H1 (cell line): ENCODE measurements around the gene GPS1. TPM values are rescaled to one million over a fixed set of nuclear protein-coding genes. Genes with fewer than 3 reads are reported as not detected.

Experiments used
- CTCF ChIA-PET: fragments of 300-600 bp; sonication (Branson Sonifier 250); formaldehyde crosslinking; loops from one replicate; lab custom pipeline; 2021; ENCODE audit not compliant: partially characterized antibody; lab: Charles Lee
- POLR2A ChIA-PET: fragments of 300-600 bp; sonication (Branson Sonifier 250); formaldehyde crosslinking; loops from one replicate; lab custom pipeline; 2021; ENCODE audit warnings: inconsistent platforms; ENCODE audit not compliant: partially characterized antibody; lab: Charles Lee
- DNase-seq, 2 experiments: peaks; one replicate each; pipeline versions ENCODE4 v3.0.0 to v3.0.0-alpha.2; 2010 to 2022; ENCODE audit warnings: low spot score in 2 of 2, low read depth in 1 of 2, mixed read lengths in 1 of 2
- FAIRE-seq: peaks from 2 replicates; lab custom pipeline; 2011; peaks lifted over from hg19 to GRCh38; lab: Jason Lieb, UNC
- H2AFZ ChIP-seq: 2 replicates; pipeline ENCODE4 v1.8.1; 2012; ENCODE audit warnings: low read length, inconsistent platforms
- H2AK5ac ChIP-seq: 2 replicates; pipeline ENCODE4 v1.6.1; 2013; ENCODE audit warnings: low read depth, low read length
- H2BK120ac ChIP-seq: replicated peaks from 2 replicates; pipeline ENCODE3; 2013; ENCODE audit warnings: low read depth, low read length, inconsistent platforms
- H2BK12ac ChIP-seq: 2 replicates; pipeline ENCODE4 v1.6.1; 2013; ENCODE audit warnings: low read depth, low read length
- H2BK15ac ChIP-seq: 2 replicates; pipeline ENCODE4 v1.6.1; 2013; ENCODE audit warnings: low read length
- H2BK20ac ChIP-seq: 2 replicates; pipeline ENCODE4 v1.6.1; 2013; ENCODE audit warnings: low read length
- H2BK5ac ChIP-seq: 2 replicates; pipeline ENCODE4 v1.6.1; 2013; ENCODE audit warnings: low read depth, low read length
- H3K14ac ChIP-seq: 2 replicates; pipeline ENCODE4 v1.6.1; 2013; ENCODE audit warnings: inconsistent platforms; ENCODE audit not compliant: insufficient read length
- H3K18ac ChIP-seq: 2 replicates; pipeline ENCODE4 v1.6.1; 2013; ENCODE audit warnings: low read length; ENCODE audit errors: extremely low read depth
- H3K23ac ChIP-seq: 2 replicates; pipeline ENCODE4 v1.6.1; 2013; ENCODE audit warnings: inconsistent platforms; ENCODE audit not compliant: insufficient read length
- H3K23me2 ChIP-seq: 2 replicates; pipeline ENCODE4 v1.6.1; 2013; ENCODE audit warnings: low read depth, low read length
- H3K27ac ChIP-seq: 2 replicates; pipeline ENCODE4 v1.6.1; 2011; ENCODE audit warnings: low read depth, low read length, inconsistent platforms
- H3K27me3 ChIP-seq, 4 experiments: replicated peaks in 1 of 4; 1 replicate in 1 of 4; 2 replicates in 3 of 4; pipeline versions ENCODE4 v1.6.1 to v1.8.1; 2011 to 2013; ENCODE audit warnings: low read length in 3 of 4, mild to moderate bottlenecking in 3 of 4, inconsistent platforms in 2 of 4, mixed read lengths in 2 of 4, moderate library complexity in 1 of 4; ENCODE audit not compliant: control insufficient read depth in 3 of 4, insufficient read depth in 3 of 4; ENCODE audit errors: extremely low read depth in 1 of 4
- H3K36me3 ChIP-seq, 4 experiments: 2 replicates each; pipeline versions ENCODE4 v1.6.1 to v1.8.1; 2011 to 2013; ENCODE audit warnings: mild to moderate bottlenecking in 4 of 4, low read length in 3 of 4, moderate library complexity in 2 of 4, control low read depth in 1 of 4, inconsistent platforms in 1 of 4; ENCODE audit not compliant: insufficient read depth in 4 of 4, control insufficient read depth in 2 of 4
- H3K4ac ChIP-seq: replicated peaks from 2 replicates; pipeline ENCODE3; 2013; ENCODE audit warnings: low read length, low read depth, mixed read lengths, inconsistent platforms; ENCODE audit not compliant: insufficient read length
- H3K4me1 ChIP-seq, 4 experiments: replicated peaks in 1 of 4; 1 replicate in 1 of 4; 2 replicates in 3 of 4; pipeline versions ENCODE4 v1.6.1 to v1.8.1; 2011 to 2013; ENCODE audit warnings: low read length in 3 of 4, inconsistent platforms in 2 of 4, mixed read lengths in 1 of 4; ENCODE audit not compliant: insufficient read depth in 4 of 4, control insufficient read depth in 3 of 4
- H3K4me2 ChIP-seq, 2 experiments: 2 replicates each; pipeline versions ENCODE4 v1.6.1 to v1.8.1; 2011 to 2013; ENCODE audit warnings: low read depth in 2 of 2, low read length in 2 of 2, control low read depth in 1 of 2, inconsistent platforms in 1 of 2, mild to moderate bottlenecking in 1 of 2; ENCODE audit not compliant: insufficient read depth in 1 of 2
- H3K4me3 ChIP-seq, 4 experiments: fragments of 200-600, 300-600 bp in 1 of 4; sonication (generic), shearing (Covaris generic), sonication (Bioruptor Twin) in 1 of 4; 2 replicates each; pipeline versions ENCODE4 v1.5.1 to v1.8.1; 2011 to 2016; ENCODE audit warnings: low read length in 4 of 4, low read depth in 3 of 4, control low read depth in 2 of 4, inconsistent platforms in 2 of 4, mild to moderate bottlenecking in 2 of 4, mixed read lengths in 1 of 4, moderate library complexity in 1 of 4; ENCODE audit not compliant: insufficient read depth in 2 of 4; ENCODE audit errors: extremely low read depth in 1 of 4
- H3K56ac ChIP-seq: replicated peaks from 2 replicates; pipeline ENCODE3; 2013; ENCODE audit warnings: low read depth, mild to moderate bottlenecking, mixed read lengths, low read length, inconsistent platforms; ENCODE audit not compliant: insufficient read length
- H3K79me1 ChIP-seq: 2 replicates; pipeline ENCODE4 v1.6.1; 2013; ENCODE audit warnings: low read depth, low read length, control low read depth
- H3K79me2 ChIP-seq, 2 experiments: 2 replicates each; pipeline versions ENCODE4 v1.6.1 to v1.8.1; 2012 to 2013; ENCODE audit warnings: low read length in 2 of 2, mild to moderate bottlenecking in 2 of 2, inconsistent platforms in 1 of 2; ENCODE audit not compliant: insufficient read depth in 2 of 2, control insufficient read depth in 1 of 2
- H3K9ac ChIP-seq, 4 experiments: replicated peaks in 1 of 4; 1 replicate in 1 of 4; 2 replicates in 3 of 4; pipeline versions ENCODE4 v1.6.1 to v1.8.1; 2011 to 2013; ENCODE audit warnings: low read depth in 3 of 4, low read length in 3 of 4, control low read depth in 2 of 4, mild to moderate bottlenecking in 2 of 4, moderate library complexity in 2 of 4, inconsistent platforms in 1 of 4; ENCODE audit errors: extremely low read depth in 1 of 4
- H3K9me3 ChIP-seq, 2 experiments: 2 replicates each; pipeline versions ENCODE4 v1.6.1 to v1.8.1; 2012 to 2013; ENCODE audit warnings: mild to moderate bottlenecking in 2 of 2, moderate library complexity in 2 of 2, control low read depth in 1 of 2, inconsistent platforms in 1 of 2, low read depth in 1 of 2, low read length in 1 of 2, mixed read lengths in 1 of 2; ENCODE audit not compliant: insufficient read depth in 2 of 2
- H4K20me1 ChIP-seq, 2 experiments: replicated peaks in 1 of 2; 2 replicates each; pipeline versions ENCODE3 to v1.8.1; 2011 to 2013; ENCODE audit warnings: inconsistent platforms in 2 of 2, low read length in 2 of 2, mild to moderate bottlenecking in 1 of 2; ENCODE audit not compliant: insufficient read depth in 2 of 2, control insufficient read depth in 1 of 2
- H4K5ac ChIP-seq: 2 replicates; pipeline ENCODE4 v1.6.1; 2013; ENCODE audit warnings: low read length, low read depth, mixed read lengths, inconsistent platforms; ENCODE audit not compliant: insufficient read length
- H4K8ac ChIP-seq: 2 replicates; pipeline ENCODE4 v1.8.0; 2013; ENCODE audit warnings: mild to moderate bottlenecking, moderate library complexity, low read length, inconsistent platforms; ENCODE audit not compliant: insufficient read depth; ENCODE audit errors: extremely low read depth
- H4K91ac ChIP-seq: replicated peaks from 2 replicates; pipeline ENCODE3; 2013; ENCODE audit warnings: low read length, mixed read lengths, inconsistent platforms; ENCODE audit not compliant: insufficient read length
- CHD1 ChIP-seq: IDR thresholded peaks from 2 replicates; pipeline ENCODE4 v1.6.1; 2012; ENCODE audit warnings: low read depth, low read length, improper control_type of control experiment
- CREB1 ChIP-seq: IDR thresholded peaks from 2 replicates; pipeline ENCODE4 v1.6.1; 2012; ENCODE audit warnings: inconsistent platforms
- NRF1 ChIP-seq: IDR thresholded peaks from 2 replicates; pipeline ENCODE4 v1.6.1; 2011; ENCODE audit warnings: mild to moderate bottlenecking, low read depth, low read length, improper control_type of control experiment
- RXRA ChIP-seq: IDR thresholded peaks from 2 replicates; pipeline ENCODE4 v1.6.1; 2011; ENCODE audit warnings: low read depth, mild to moderate bottlenecking, low read length, moderate library complexity; ENCODE audit not compliant: insufficient read depth
- SP4 ChIP-seq: IDR thresholded peaks from 2 replicates; pipeline ENCODE4 v1.6.1; 2012; ENCODE audit warnings: low read length, inconsistent platforms
- WGBS, 2 experiments: shearing (Covaris generic) in 1 of 2; methylation state at CpG; one replicate each; pipeline versions ENCODE4 v1.1.6 to v1.1.7; 2013 to 2015; ENCODE audit warnings: low lambda C conversion rate in 2 of 2, mixed read lengths in 2 of 2, inconsistent platforms in 1 of 2, low coverage in 1 of 2, missing lambda C conversion rate in 1 of 2; ENCODE audit not compliant: insufficient replicate concordance in 2 of 2, insufficient coverage in 1 of 2, insufficient read length in 1 of 2; ENCODE audit errors: extremely low coverage in 1 of 2, missing lambda C conversion rate in 1 of 2; 5-methylcytosine and 5-hydroxymethylcytosine counted together
- polyA plus RNA-seq, 7 experiments: library from polyadenylated mRNA; depleted of rRNA in 3 of 7; stranded (reverse) in 5 of 7; unstranded in 2 of 7; fragments of >200 nt in 5 of 7; fragments of 200-250 nt in 2 of 7; gene quantifications; 1 replicate in 5 of 7; 2 replicates in 1 of 7; 4 replicates in 1 of 7; pipeline versions ENCODE4 v1.2.1 to v1.2.3, GENCODE V29; 2011 to 2013; ENCODE audit warnings: missing spikeins in 2 of 7, mixed read lengths in 2 of 7
- total RNA-seq: library from RNA; stranded (reverse); fragmentation: NEBNext Ultra II Directional; extraction: Animal tissue kit (Norgen Biotek cat#: 25700); gene quantifications from 2 replicates; pipeline ENCODE4 v1.2.1, GENCODE V29; 2021
- TF ChIP-seq, protein P1 (sequence below): IDR thresholded peaks from 2 replicates; pipeline ENCODE4 v1.6.1; 2012; ENCODE audit warnings: inconsistent platforms

Gene GPS1
- total and polyA plus RNA-seq, 2 of the 8 experiments (the other 6 are each of a cell fraction or from before 2014, with no cell fraction given), result 153 to 277 TPM

DNA sequence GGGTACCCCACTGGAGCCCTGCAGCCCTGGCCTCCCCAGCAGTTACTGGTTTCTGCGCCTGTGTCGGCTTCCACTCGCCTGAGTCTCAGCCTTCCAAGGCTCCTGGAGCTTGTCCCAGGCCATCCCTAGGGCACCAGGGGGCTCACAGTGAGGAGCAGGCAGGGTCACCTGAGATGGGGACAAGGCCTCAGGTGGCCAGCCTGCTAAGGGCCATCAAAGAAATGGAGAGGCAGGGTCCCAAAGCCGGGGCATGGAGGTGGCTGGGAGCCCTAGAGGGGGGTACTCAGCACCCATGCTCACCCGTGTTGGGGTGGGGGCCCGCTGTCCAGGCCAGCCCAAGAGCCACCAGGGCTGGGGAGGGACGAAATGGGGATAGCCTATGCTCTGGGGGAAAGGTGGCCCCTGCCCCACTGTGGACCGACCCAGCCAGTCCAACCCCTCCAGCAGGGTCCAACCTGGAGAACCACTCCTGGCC lies 45.0 kb downstream of the GPS1 start:
- peak overlapping the region; percentile 55 to 77 (median 68); a peak in 6 of 7 replicates for H3K9ac ChIP-seq
- H3K27ac ChIP-seq, result no peak overlapping the region
- H3K18ac ChIP-seq, result peak overlapping the region; percentile 83
- peaks cover 15 to 47% of the 10 kb centered on the region in 2 experiments; a peak in 3 of 4 replicates for H3K79me2 ChIP-seq
- H3K23me2 ChIP-seq, result peaks cover 14% of the 10 kb centered on the region; the same call in 1 of the 2 replicates
- H3K4me3 ChIP-seq, result peak overlapping the region; percentile 62 to 94 (median 78)
- no peak overlapping the region for H3K14ac ChIP-seq
- H2BK15ac ChIP-seq, result no peak overlapping the region
- peak overlapping the region; percentile 82 for H3K56ac ChIP-seq
- peaks cover 11 to 41% of the 10 kb centered on the region in 2 experiments for H4K20me1 ChIP-seq
- peak overlapping the region; percentile 53 for H3K4ac ChIP-seq
- ChIA-PET CTCF (interaction anchor here (1.4 to 1.5 kb wide), 2 partner anchors 12 to 61 kb away, joined by 3 to 6 read pairs; no protein-coding TSS in a partner anchor), POLR2A (interaction anchor here (1.1 to 4.2 kb wide), 14 partner anchors 10 to 138 kb away, joined by 3 to 21 read pairs (median 8); partner anchors contain the start of gene DUS1L)
- H2BK12ac ChIP-seq, result 0 out of 2 replicates have a peak overlapping the region, but pooled peaks have one; percentile 9
- DNase-seq, result no peak
- H4K91ac ChIP-seq, result no peak overlapping the region
- no peaks in the 10 kb centered on the region for H3K27me3 ChIP-seq
- H3K4me1 ChIP-seq, result peaks cover 0 to 36% (median 28%) of the 10 kb centered on the region in 4 experiments; a peak in 6 of 7 replicates
- 49% methylated on average over 8 of the region's 8 CpGs; no CpG with 5 or more reads in 1 of the 2 experiments for WGBS, 2 experiments
- no peak for FAIRE-seq
- peaks cover 28 to 43% (median 39%) of the 10 kb centered on the region in 4 experiments for H3K36me3 ChIP-seq
- peak overlapping the region; percentile 52; the same call in 1 of the 2 replicates for H2BK5ac ChIP-seq
- no peaks in the 10 kb centered on the region for H3K9me3 ChIP-seq
- H3K23ac ChIP-seq, result no peak overlapping the region
- peak overlapping the region; percentile 53; the same call in 1 of the 2 replicates for H2AK5ac ChIP-seq
- peak overlapping the region; percentile 94 for H2BK120ac ChIP-seq
- H2AFZ ChIP-seq, result no peak overlapping the region
- H3K79me1 ChIP-seq, result peaks cover 15% of the 10 kb centered on the region
- no peak for TF ChIP-seq CREB1
- TF ChIP-seq NRF1, result no peak
- TF ChIP-seq, protein P1, sequence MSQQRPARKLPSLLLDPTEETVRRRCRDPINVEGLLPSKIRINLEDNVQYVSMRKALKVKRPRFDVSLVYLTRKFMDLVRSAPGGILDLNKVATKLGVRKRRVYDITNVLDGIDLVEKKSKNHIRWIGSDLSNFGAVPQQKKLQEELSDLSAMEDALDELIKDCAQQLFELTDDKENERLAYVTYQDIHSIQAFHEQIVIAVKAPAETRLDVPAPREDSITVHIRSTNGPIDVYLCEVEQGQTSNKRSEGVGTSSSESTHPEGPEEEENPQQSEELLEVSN, result no peak
- no peak for TF ChIP-seq CHD1
- TF ChIP-seq RXRA, result no peak
- TF ChIP-seq SP4, result no peak
- no peak overlapping the region for H2BK20ac ChIP-seq
- peak overlapping the region; percentile 19 for H4K5ac ChIP-seq
- H4K8ac ChIP-seq, result peak overlapping the region; percentile 9; the same call in 1 of the 2 replicates
- H3K4me2 ChIP-seq, result peak overlapping the region; percentile 80 to 85
